Natural killer cell (primary cell): ENCODE results near the gene PHTF2. TPM values are rescaled to one million over a fixed set of nuclear protein-coding genes. Genes with fewer than 3 reads are reported as not detected.

ENCODE experiments used
- ATAC-seq, 3 donors: fragments of 150-1000 bp in 2 of 3; fragments of 200-7000 bp in 1 of 3; cut with Tn5 transposase; 1 replicate in 1 of 3; 2 replicates in 2 of 3; pipeline ENCODE4 v1.10.0; 2021; ENCODE audit warnings: mild to moderate bottlenecking in 2 of 3, moderate library complexity in 2 of 3
- DNase-seq, 2 donors: peaks; one replicate each; pipeline versions ENCODE4 v3.0.0 to v3.0.0-alpha.2; 2013 to 2021; ENCODE audit warnings: mixed read lengths in 1 of 2
- H3K27ac ChIP-seq: one replicate; pipeline ENCODE4 v1.5.1; 2013; ENCODE audit warnings: mild to moderate bottlenecking, low read length
- H3K27me3 ChIP-seq: one replicate; pipeline ENCODE4 v1.6.1; 2013; ENCODE audit warnings: low read length; ENCODE audit not compliant: control insufficient read depth, insufficient read depth
- H3K36me3 ChIP-seq: one replicate; pipeline ENCODE4 v1.6.1; 2013; ENCODE audit warnings: low read length; ENCODE audit not compliant: control insufficient read depth, insufficient read depth
- H3K4me1 ChIP-seq: one replicate; pipeline ENCODE4 v1.6.1; 2013; ENCODE audit warnings: low read length; ENCODE audit not compliant: control insufficient read depth, insufficient read depth
- H3K4me3 ChIP-seq: one replicate; pipeline ENCODE4 v1.5.1; 2013; ENCODE audit warnings: low read length
- H3K9me3 ChIP-seq: one replicate; pipeline ENCODE4 v1.6.1; 2013; ENCODE audit warnings: low read length; ENCODE audit not compliant: control insufficient read depth, insufficient read depth
- H3K27ac Mint-ChIP-seq, 2 donors: one replicate each; pipeline ENCODE4 v1.8.0; 2022; ENCODE audit warnings: mild to moderate bottlenecking in 2 of 2, mixed read lengths in 2 of 2, moderate library complexity in 1 of 2
- H3K27me3 Mint-ChIP-seq, 2 donors: one replicate each; pipeline ENCODE4 v1.8.0; 2022; ENCODE audit warnings: low read depth in 2 of 2, mixed read lengths in 2 of 2
- H3K36me3 Mint-ChIP-seq: one replicate; pipeline ENCODE4 v1.8.0; 2022; ENCODE audit warnings: mixed read lengths
- H3K4me1 Mint-ChIP-seq, 2 donors: one replicate each; pipeline ENCODE4 v1.8.0; 2022; ENCODE audit warnings: mixed read lengths in 2 of 2
- H3K4me3 Mint-ChIP-seq: one replicate; pipeline ENCODE4 v1.8.0; 2022; ENCODE audit warnings: mild to moderate bottlenecking, moderate library complexity, mixed read lengths
- H3K9me3 Mint-ChIP-seq, 2 donors: one replicate each; pipeline ENCODE4 v1.8.0; 2022; ENCODE audit warnings: mixed read lengths in 2 of 2
- CTCF ChIP-seq: fragments of 200-600 bp; IDR thresholded peaks from one replicate; pipeline ENCODE4 v1.8.0; 2022; ENCODE audit warnings: antibody characterized with exemption
- WGBS: methylation state at CpG from one replicate; pipeline ENCODE4 v1.1.7; 2013; ENCODE audit warnings: missing lambda C conversion rate; ENCODE audit not compliant: insufficient coverage; 5-methylcytosine and 5-hydroxymethylcytosine counted together
- intact Hi-C: fragments of 100-400 bp; cut with micrococcal nuclease; formaldehyde crosslinking; loops from one replicate; pipeline ENCODE4 v1.14.2; 2022
- total RNA-seq, 4 donors: library from RNA; stranded (reverse); fragments of 120-200 nt in 1 of 4; gene quantifications; one replicate each; pipeline versions ENCODE4 v1.2.3 to v1.2.4, GENCODE V29; 2013 to 2022

Gene PHTF2
- total RNA-seq, 3 donors from 2014 or later (not counting 1 experiment from before 2014, with no cell fraction given), result 23.1 to 26.9 (median 26.4) TPM

- no peaks in the 10 kb centered on the region for H3K27me3 ChIP-seq
- no peak for TF ChIP-seq CTCF
- H3K27ac ChIP-seq, result no peak overlapping the region
- no peak overlapping the region for H3K4me3 ChIP-seq
- no peaks in the 10 kb centered on the region for H3K4me1 ChIP-seq
- no peaks in the 10 kb centered on the region for H3K36me3 ChIP-seq
- Mint-ChIP-seq H3K36me3 (no peaks in the 10 kb centered on the region), H3K9me3 (no peaks in the 10 kb centered on the region), H3K4me3 (no peak overlapping the region), H3K27ac (peak overlapping the region in 1 of 2 donors; percentile 50), H3K4me1 (peaks cover 18 to 37% of the 10 kb centered on the region in 2 donors), H3K27me3 (no peaks in the 10 kb centered on the region)
- H3K9me3 ChIP-seq, result no peaks in the 10 kb centered on the region
- intact Hi-C loops, result no loop called here
- no peak for ATAC-seq
- no peak for DNase-seq
- 51% methylated on average over 2 of the region's 2 CpGs for WGBS
Measured at GRCh38 chr7:77858278-77858677, 59.7 kb downstream of the PHTF2 start.

GRCh38 chr7:77859343-77859742, 60.8 kb downstream of the PHTF2 start:
- Histone ChIP-seq H3K36me3 (no peaks in the 10 kb centered on the region), H3K4me3 (no peak overlapping the region), H3K27ac (no peak overlapping the region), H3K4me1 (no peaks in the 10 kb centered on the region), H3K9me3 (no peaks in the 10 kb centered on the region), H3K27me3 (no peaks in the 10 kb centered on the region)
- ATAC-seq (no peak), DNase-seq (no peak)
- Mint-ChIP-seq H3K4me3 (no peak overlapping the region), H3K9me3 (no peaks in the 10 kb centered on the region), H3K27me3 (no peaks in the 10 kb centered on the region), H3K36me3 (no peaks in the 10 kb centered on the region), H3K4me1 (peaks cover 20 to 32% of the 10 kb centered on the region in 2 donors), H3K27ac (no peak overlapping the region)
- 83% methylated on average over 7 of the region's 7 CpGs for WGBS
- intact Hi-C loops, result no loop called here
- no peak for TF ChIP-seq CTCF

GRCh38 chr7:77862691-77863090, 64.1 kb downstream of the PHTF2 start:
- H3K4me3 ChIP-seq, result no peak overlapping the region
- no peaks in the 10 kb centered on the region for H3K36me3 ChIP-seq
- no peak overlapping the region for H3K27ac ChIP-seq
- H3K4me1 ChIP-seq, result no peaks in the 10 kb centered on the region
- ATAC-seq, result no peak
- no peaks in the 10 kb centered on the region for H3K27me3 ChIP-seq
- Mint-ChIP-seq H3K9me3 (no peaks in the 10 kb centered on the region), H3K27ac (no peak overlapping the region), H3K36me3 (no peaks in the 10 kb centered on the region), H3K4me3 (no peak overlapping the region), H3K27me3 (no peaks in the 10 kb centered on the region), H3K4me1 (peaks cover 19 to 33% of the 10 kb centered on the region in 2 donors)
- intact Hi-C loops, result no loop called here
- no peaks in the 10 kb centered on the region for H3K9me3 ChIP-seq
- TF ChIP-seq CTCF, result no peak
- no peak for DNase-seq
- WGBS, result no CpG with 5 or more reads among the region's 1 CpG

- H3K27ac Mint-ChIP-seq, result no peak overlapping the region
- WGBS, result 80% methylated on average over 1 of the region's 2 CpGs
- no peaks in the 10 kb centered on the region for H3K9me3 Mint-ChIP-seq
Measured at GRCh38 chr7:77863860-77864259, 65.3 kb downstream of the PHTF2 start.

More at GRCh38 chr7:77863860-77864259, 65.3 kb downstream of the PHTF2 start:
- Mint-ChIP-seq H3K4me1 (peaks cover 20 to 26% of the 10 kb centered on the region in 2 donors), H3K27me3 (no peaks in the 10 kb centered on the region), H3K4me3 (no peak overlapping the region), H3K36me3 (no peaks in the 10 kb centered on the region)
- Histone ChIP-seq H3K9me3 (no peaks in the 10 kb centered on the region), H3K36me3 (no peaks in the 10 kb centered on the region), H3K4me1 (no peaks in the 10 kb centered on the region), H3K27me3 (no peaks in the 10 kb centered on the region), H3K27ac (no peak overlapping the region), H3K4me3 (no peak overlapping the region)
- ATAC-seq (no peak), DNase-seq (no peak)
- no peak for TF ChIP-seq CTCF
- intact Hi-C loops, result no loop called here
